ENCODE results near the gene VWF. TPM values are rescaled to one million over a fixed set of nuclear protein-coding genes. Genes with fewer than 3 reads are reported as not detected.

The VWF gene
- polyA plus RNA-seq, 1 donor: 41.9 TPM

GRCh38 chr12:5953835-5954586 is 170.5 kb downstream of the VWF start:
- no peak for DNase-seq (ENCODE audit: low read depth)

GRCh38 chr12:5952031-5952430 is 172.4 kb downstream of the VWF start:
- no peak for DNase-seq (ENCODE audit: low read depth)

GRCh38 chr12:5948696-5949095 is 175.8 kb downstream of the VWF start:
- no peak for DNase-seq (ENCODE audit: low read depth)

GRCh38 chr12:5947006-5947405 is 177.5 kb downstream of the VWF start:
- no peak for DNase-seq (ENCODE audit: low read depth)

- DNase-seq (ENCODE audit: low read depth): no peak
Observed at GRCh38 chr12:5946388-5946787, 178.1 kb downstream of the VWF start.

- DNase-seq (ENCODE audit: low read depth): peak; percentile 6
Observed at GRCh38 chr12:5945071-5946008, 179.1 kb downstream of the VWF start, which contains the start of gene ANO2. Gene ANO2, minus strand, starts transcription at chr12:5945259. Its CDS starts 42 bp downstream, at chr12:5945217.

- DNase-seq (ENCODE audit: low read depth): no peak
Observed at GRCh38 chr12:5944688-5945070, 179.8 kb downstream of the VWF start.

- DNase-seq (ENCODE audit: low read depth): no peak
Observed at GRCh38 chr12:5944053-5944452, 180.4 kb downstream of the VWF start.

- no peak for DNase-seq (ENCODE audit: low read depth)
Observed at GRCh38 chr12:5941907-5942306, 182.6 kb downstream of the VWF start.

GRCh38 chr12:5927732-5928516 is 196.5 kb downstream of the VWF start:
- no peak for DNase-seq (ENCODE audit: low read depth)

GRCh38 chr12:5925646-5926045 is 198.8 kb downstream of the VWF start:
- no peak for DNase-seq (ENCODE audit: low read depth)

- no peak for DNase-seq (ENCODE audit: low read depth)
Observed at GRCh38 chr12:5924342-5924741, 200.1 kb downstream of the VWF start.

- DNase-seq (ENCODE audit: low read depth): no peak
Observed at GRCh38 chr12:5923751-5924150, 200.7 kb downstream of the VWF start.

GRCh38 chr12:5923043-5923605 is 201.3 kb downstream of the VWF start:
- DNase-seq (ENCODE audit: low read depth): no peak

GRCh38 chr12:5921966-5922899 is 202.2 kb downstream of the VWF start:
- no peak for DNase-seq (ENCODE audit: low read depth)

- DNase-seq (ENCODE audit: low read depth): no peak
Observed at GRCh38 chr12:5921027-5921909, 203.2 kb downstream of the VWF start.

GRCh38 chr12:5916785-5917290 is 207.6 kb downstream of the VWF start:
- no peak for DNase-seq (ENCODE audit: low read depth)

GRCh38 chr12:5915511-5915910 is 209.0 kb downstream of the VWF start:
- no peak for DNase-seq (ENCODE audit: low read depth)
